ENCODE measurements around the gene SORBS1. TPM values are rescaled to one million over a fixed set of nuclear protein-coding genes. Genes with fewer than 3 reads are reported as not detected.

Gene SORBS1
- total RNA-seq, 1 donor from 2014 or later = 5.1 TPM

- no peak overlapping the region for H3K4me2 ChIP-seq (ENCODE audit: low read length)
- H4K20me1 ChIP-seq (ENCODE audit: insufficient read depth, low read length) = no peaks in the 10 kb centered on the region
- no peak overlapping the region for H3K27ac ChIP-seq (ENCODE audit: low read depth, low read length)
- H2AFZ ChIP-seq (ENCODE audit: low read depth, low read length) = no peak overlapping the region
- Mint-ChIP-seq H3K27ac (ENCODE audit: unreplicated experiment) (no peak overlapping the region), H3K9me3 (ENCODE audit: unreplicated experiment) (no peaks in the 10 kb centered on the region), H3K4me3 (ENCODE audit: unreplicated experiment) (no peak overlapping the region), H3K27me3 (ENCODE audit: low read depth, unreplicated experiment) (no peaks in the 10 kb centered on the region), H3K4me1 (ENCODE audit: low read depth, unreplicated experiment) (peaks cover 38% of the 10 kb centered on the region), H3K36me3 (ENCODE audit: low read depth, unreplicated experiment) (peaks cover 1% of the 10 kb centered on the region)
- H3K4me3 ChIP-seq (ENCODE audit: insufficient read depth, low read depth, low read length) = no peak overlapping the region
- H3K4me1 ChIP-seq (ENCODE audit: insufficient read depth, low read length) = no peaks in the 10 kb centered on the region
- H3K36me3 ChIP-seq (ENCODE audit: insufficient read depth, low read length) = no peaks in the 10 kb centered on the region
- no peak for DNase-seq (ENCODE audit: low read depth)
- no peaks in the 10 kb centered on the region for H3K79me2 ChIP-seq (ENCODE audit: insufficient read depth, low read length)
- H3K9me3 ChIP-seq (ENCODE audit: insufficient read depth, low read depth, low read length) = no peaks in the 10 kb centered on the region
- FAIRE-seq = no peak
- H3K27me3 ChIP-seq (ENCODE audit: insufficient read depth, low read length) = no peaks in the 10 kb centered on the region
- no peak overlapping the region for H3K9ac ChIP-seq (ENCODE audit: low read length)
- no peak for TF ChIP-seq EZH2 (IDR thresholded peaks at IDR 0.05; ENCODE audit: insufficient read depth, low read length)
- TF ChIP-seq, protein P1, sequence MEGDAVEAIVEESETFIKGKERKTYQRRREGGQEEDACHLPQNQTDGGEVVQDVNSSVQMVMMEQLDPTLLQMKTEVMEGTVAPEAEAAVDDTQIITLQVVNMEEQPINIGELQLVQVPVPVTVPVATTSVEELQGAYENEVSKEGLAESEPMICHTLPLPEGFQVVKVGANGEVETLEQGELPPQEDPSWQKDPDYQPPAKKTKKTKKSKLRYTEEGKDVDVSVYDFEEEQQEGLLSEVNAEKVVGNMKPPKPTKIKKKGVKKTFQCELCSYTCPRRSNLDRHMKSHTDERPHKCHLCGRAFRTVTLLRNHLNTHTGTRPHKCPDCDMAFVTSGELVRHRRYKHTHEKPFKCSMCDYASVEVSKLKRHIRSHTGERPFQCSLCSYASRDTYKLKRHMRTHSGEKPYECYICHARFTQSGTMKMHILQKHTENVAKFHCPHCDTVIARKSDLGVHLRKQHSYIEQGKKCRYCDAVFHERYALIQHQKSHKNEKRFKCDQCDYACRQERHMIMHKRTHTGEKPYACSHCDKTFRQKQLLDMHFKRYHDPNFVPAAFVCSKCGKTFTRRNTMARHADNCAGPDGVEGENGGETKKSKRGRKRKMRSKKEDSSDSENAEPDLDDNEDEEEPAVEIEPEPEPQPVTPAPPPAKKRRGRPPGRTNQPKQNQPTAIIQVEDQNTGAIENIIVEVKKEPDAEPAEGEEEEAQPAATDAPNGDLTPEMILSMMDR (IDR thresholded peaks at IDR 0.05; ENCODE audit: insufficient read depth, low read depth, low read length) = no peak
Observed at GRCh38 chr10:95314192-95314918, 246.8 kb downstream of the SORBS1 start.

- peak overlapping the region; percentile 15 for H3K27ac Mint-ChIP-seq (ENCODE audit: unreplicated experiment)
- no peak overlapping the region for H3K4me3 Mint-ChIP-seq (ENCODE audit: unreplicated experiment)
- FAIRE-seq (no peak), DNase-seq (ENCODE audit: low read depth) (no peak)
- H3K27me3 Mint-ChIP-seq (ENCODE audit: low read depth, unreplicated experiment) = no peaks in the 10 kb centered on the region
- Histone ChIP-seq H3K27ac (ENCODE audit: low read depth, low read length) (no peak overlapping the region), H3K79me2 (ENCODE audit: insufficient read depth, low read length) (no peaks in the 10 kb centered on the region), H3K4me3 (ENCODE audit: insufficient read depth, low read depth, low read length) (no peak overlapping the region), H3K36me3 (ENCODE audit: insufficient read depth, low read length) (no peaks in the 10 kb centered on the region), H3K4me2 (ENCODE audit: low read length) (no peak overlapping the region), H3K27me3 (ENCODE audit: insufficient read depth, low read length) (no peaks in the 10 kb centered on the region), H3K9me3 (ENCODE audit: insufficient read depth, low read depth, low read length) (no peaks in the 10 kb centered on the region), H4K20me1 (ENCODE audit: insufficient read depth, low read length) (no peaks in the 10 kb centered on the region), H2AFZ (ENCODE audit: low read depth, low read length) (no peak overlapping the region), H3K9ac (ENCODE audit: low read length) (no peak overlapping the region), H3K4me1 (ENCODE audit: insufficient read depth, low read length) (peaks cover 10% of the 10 kb centered on the region)
- TF ChIP-seq, protein P1 (IDR thresholded peaks at IDR 0.05; ENCODE audit: insufficient read depth, low read depth, low read length) = no peak
- no peak for TF ChIP-seq EZH2 (IDR thresholded peaks at IDR 0.05; ENCODE audit: insufficient read depth, low read length)
- H3K4me1 Mint-ChIP-seq (ENCODE audit: low read depth, unreplicated experiment) = peaks cover 49% of the 10 kb centered on the region
- no peaks in the 10 kb centered on the region for H3K9me3 Mint-ChIP-seq (ENCODE audit: unreplicated experiment)
- peaks cover 1% of the 10 kb centered on the region for H3K36me3 Mint-ChIP-seq (ENCODE audit: low read depth, unreplicated experiment)
Observed at GRCh38 chr10:95312986-95313495, 248.1 kb downstream of the SORBS1 start.

- DNase-seq (ENCODE audit: low read depth) = peak; percentile 18
- Histone ChIP-seq H3K79me2 (ENCODE audit: insufficient read depth, low read length) (no peaks in the 10 kb centered on the region), H3K4me1 (ENCODE audit: insufficient read depth, low read length) (peaks cover 17% of the 10 kb centered on the region), H3K4me2 (ENCODE audit: low read length) (no peak overlapping the region), H3K9ac (ENCODE audit: low read length) (no peak overlapping the region), H3K4me3 (ENCODE audit: insufficient read depth, low read depth, low read length) (no peak overlapping the region), H4K20me1 (ENCODE audit: insufficient read depth, low read length) (no peaks in the 10 kb centered on the region), H3K27ac (ENCODE audit: low read depth, low read length) (no peak overlapping the region), H3K27me3 (ENCODE audit: insufficient read depth, low read length) (no peaks in the 10 kb centered on the region), H3K36me3 (ENCODE audit: insufficient read depth, low read length) (no peaks in the 10 kb centered on the region), H3K9me3 (ENCODE audit: insufficient read depth, low read depth, low read length) (no peaks in the 10 kb centered on the region), H2AFZ (ENCODE audit: low read depth, low read length) (no peak overlapping the region)
- FAIRE-seq = no peak
- Mint-ChIP-seq H3K4me3 (ENCODE audit: unreplicated experiment) (no peak overlapping the region), H3K4me1 (ENCODE audit: low read depth, unreplicated experiment) (peaks cover 52% of the 10 kb centered on the region), H3K9me3 (ENCODE audit: unreplicated experiment) (no peaks in the 10 kb centered on the region), H3K36me3 (ENCODE audit: low read depth, unreplicated experiment) (peaks cover 1% of the 10 kb centered on the region), H3K27ac (ENCODE audit: unreplicated experiment) (no peak overlapping the region), H3K27me3 (ENCODE audit: low read depth, unreplicated experiment) (no peaks in the 10 kb centered on the region)
- TF ChIP-seq, protein P1 (IDR thresholded peaks at IDR 0.05; ENCODE audit: insufficient read depth, low read depth, low read length) = no peak
- no peak for TF ChIP-seq EZH2 (IDR thresholded peaks at IDR 0.05; ENCODE audit: insufficient read depth, low read length)
Observed at GRCh38 chr10:95312257-95312656, 248.9 kb downstream of the SORBS1 start.

Measured in astrocyte (in vitro differentiated cells and primary cell).